H9 (cell line): ENCODE data around the gene ACR. TPM values are rescaled to one million over a fixed set of nuclear protein-coding genes. Genes with fewer than 3 reads are reported as not detected.

Source experiments
- DNase-seq: peaks from one replicate; pipeline ENCODE4 v3.0.0-alpha.2; 2017
- H2AFZ ChIP-seq: one replicate; pipeline ENCODE4 v1.6.1; 2013; ENCODE audit warnings: mild to moderate bottlenecking, low read length, control low read depth, moderate library complexity
- H2AK5ac ChIP-seq: 2 replicates; pipeline ENCODE4 v1.6.1; 2013; ENCODE audit warnings: low read length, control low read depth, mixed read lengths; ENCODE audit not compliant: insufficient read length
- H2BK120ac ChIP-seq: one replicate; pipeline ENCODE4 v1.6.1; 2013; ENCODE audit warnings: low read depth, mild to moderate bottlenecking, low read length, control low read depth, inconsistent platforms; ENCODE audit not compliant: poor library complexity, severe bottlenecking
- H2BK12ac ChIP-seq: 2 replicates; pipeline ENCODE4 v1.6.1; 2013; ENCODE audit warnings: low read length, control low read depth, mixed read lengths, low read depth; ENCODE audit not compliant: insufficient read length
- H2BK15ac ChIP-seq: 2 replicates; pipeline ENCODE4 v1.6.1; 2013; ENCODE audit warnings: low read depth, low read length, control low read depth
- H2BK20ac ChIP-seq: one replicate; pipeline ENCODE4 v1.6.1; 2013; ENCODE audit warnings: low read depth, mild to moderate bottlenecking, low read length, control low read depth, inconsistent platforms; ENCODE audit not compliant: poor library complexity, severe bottlenecking
- H2BK5ac ChIP-seq: 2 replicates; pipeline ENCODE4 v1.6.1; 2013; ENCODE audit warnings: low read length, control low read depth, mixed read lengths; ENCODE audit not compliant: insufficient read length
- H3K14ac ChIP-seq: 2 replicates; pipeline ENCODE4 v1.6.1; 2013; ENCODE audit warnings: low read length, control low read depth; ENCODE audit not compliant: insufficient read depth
- H3K18ac ChIP-seq: 2 replicates; pipeline ENCODE4 v1.6.1; 2013; ENCODE audit warnings: low read depth, mild to moderate bottlenecking, mixed read lengths, low read length, control low read depth; ENCODE audit not compliant: insufficient read length
- H3K23ac ChIP-seq: 2 replicates; pipeline ENCODE4 v1.6.1; 2013; ENCODE audit warnings: low read length, control low read depth, mixed read lengths, low read depth; ENCODE audit not compliant: insufficient read length
- H3K23me2 ChIP-seq: 2 replicates; pipeline ENCODE4 v1.6.1; 2013; ENCODE audit warnings: low read depth, mild to moderate bottlenecking, mixed read lengths, low read length, control low read depth; ENCODE audit not compliant: insufficient read length, poor library complexity, severe bottlenecking
- H3K27ac ChIP-seq: 2 replicates; pipeline ENCODE4 v1.5.1; 2013; ENCODE audit warnings: low read length, control low read depth, mixed read lengths, low read depth; ENCODE audit not compliant: insufficient read length
- H3K27me3 ChIP-seq: 2 replicates; pipeline ENCODE4 v1.6.1; 2013; ENCODE audit warnings: low read length, control low read depth, inconsistent platforms; ENCODE audit not compliant: insufficient read depth
- H3K4ac ChIP-seq: 2 replicates; pipeline ENCODE4 v1.6.1; 2013; ENCODE audit warnings: low read depth, mild to moderate bottlenecking, control low read depth, inconsistent platforms, low read length, moderate library complexity
- H3K4me1 ChIP-seq: 2 replicates; pipeline ENCODE4 v1.6.1; 2013; ENCODE audit warnings: low read length, control low read depth, inconsistent platforms; ENCODE audit not compliant: insufficient read depth
- H3K4me2 ChIP-seq: 2 replicates; pipeline ENCODE4 v1.6.1; 2013; ENCODE audit warnings: low read length, control low read depth, mixed read lengths; ENCODE audit not compliant: insufficient read length, insufficient read depth
- H3K56ac ChIP-seq: 2 replicates; pipeline ENCODE4 v1.6.1; 2013; ENCODE audit warnings: low read depth, mild to moderate bottlenecking, mixed read lengths, low read length, control low read depth; ENCODE audit not compliant: insufficient read length
- H3K79me1 ChIP-seq: 2 replicates; pipeline ENCODE4 v1.6.1; 2013; ENCODE audit warnings: low read depth, mild to moderate bottlenecking, moderate library complexity, low read length, control low read depth, inconsistent platforms; ENCODE audit not compliant: insufficient read depth, poor library complexity, severe bottlenecking
- H3K79me2 ChIP-seq: 2 replicates; pipeline ENCODE4 v1.6.1; 2013; ENCODE audit warnings: low read length, control low read depth, inconsistent platforms; ENCODE audit not compliant: insufficient read depth
- H3K9ac ChIP-seq: 2 replicates; pipeline ENCODE4 v1.6.1; 2013; ENCODE audit warnings: low read length, control low read depth, mixed read lengths; ENCODE audit not compliant: insufficient read length; ENCODE audit errors: extremely low read depth
- H3K9me3 ChIP-seq: one replicate; pipeline ENCODE4 v1.6.1; 2013; ENCODE audit warnings: low read depth, low read length, inconsistent platforms; ENCODE audit not compliant: control insufficient read depth
- H3T11ph ChIP-seq: one replicate; pipeline ENCODE4 v1.6.1; 2013; ENCODE audit warnings: mild to moderate bottlenecking, low read length, control low read depth, inconsistent platforms
- H4K20me1 ChIP-seq: one replicate; pipeline ENCODE4 v1.6.1; 2013; ENCODE audit not compliant: control insufficient read depth, insufficient read length, insufficient read depth
- H4K5ac ChIP-seq: 2 replicates; pipeline ENCODE4 v1.6.1; 2013; ENCODE audit warnings: low read depth, mild to moderate bottlenecking, mixed read lengths, low read length, control low read depth; ENCODE audit not compliant: insufficient read length
- H4K8ac ChIP-seq: replicated peaks from 2 replicates; pipeline ENCODE4 v1.6.1; 2013; ENCODE audit warnings: low read length, control low read depth, mixed read lengths, low read depth; ENCODE audit not compliant: insufficient read length
- H4K91ac ChIP-seq: 2 replicates; pipeline ENCODE4 v1.6.1; 2013; ENCODE audit warnings: low read depth, mild to moderate bottlenecking, moderate library complexity, mixed read lengths, low read length, control low read depth; ENCODE audit not compliant: insufficient read length
- H3K27ac Mint-ChIP-seq, 3 experiments: 2 replicates in 2 of 3; 3 replicates in 1 of 3; pipeline ENCODE4 v1.8.0; 2020 to 2021; ENCODE audit warnings: mixed read lengths in 3 of 3, mild to moderate bottlenecking in 1 of 3, moderate library complexity in 1 of 3
- H3K27me3 Mint-ChIP-seq: 2 replicates; pipeline ENCODE4 v1.8.0; 2021; ENCODE audit warnings: low read depth, mild to moderate bottlenecking, moderate library complexity, mixed read lengths
- H3K36me3 Mint-ChIP-seq, 3 experiments: 2 replicates in 2 of 3; 3 replicates in 1 of 3; pipeline ENCODE4 v1.8.0; 2020 to 2021; ENCODE audit warnings: low read depth in 3 of 3, mixed read lengths in 3 of 3; ENCODE audit not compliant: insufficient read depth in 1 of 3
- H3K4me1 Mint-ChIP-seq, 2 experiments: 2 replicates each; pipeline ENCODE4 v1.8.0; 2020; ENCODE audit warnings: mixed read lengths in 2 of 2
- H3K4me3 Mint-ChIP-seq, 2 experiments: 2 replicates in 1 of 2; 3 replicates in 1 of 2; pipeline ENCODE4 v1.8.0; 2020 to 2021; ENCODE audit warnings: mild to moderate bottlenecking in 2 of 2, mixed read lengths in 2 of 2, moderate library complexity in 1 of 2
- H3K9me3 Mint-ChIP-seq, 2 experiments: 2 replicates in 1 of 2; 3 replicates in 1 of 2; pipeline ENCODE4 v1.8.0; 2020; ENCODE audit warnings: mild to moderate bottlenecking in 2 of 2, mixed read lengths in 2 of 2, moderate library complexity in 1 of 2
- CTCF ChIP-seq: fragments of 200-600 bp; sonication (generic); conservative IDR thresholded peaks from 3 replicates; pipeline ENCODE4 v1.8.0; 2021; ENCODE audit warnings: antibody characterized with exemption, mild to moderate bottlenecking
- WGBS: extraction: QIAGEN DNeasy Blood & Tissue Kit; methylation state at CpG from one replicate; pipeline ENCODE4 v1.1.7; 2013; ENCODE audit warnings: missing lambda C conversion rate, low lambda C conversion rate, mixed read lengths; ENCODE audit not compliant: insufficient read length; ENCODE audit errors: extremely low coverage; 5-methylcytosine and 5-hydroxymethylcytosine counted together
- total RNA-seq: library from RNA; stranded (reverse); gene quantifications from 2 replicates; pipeline ENCODE4 v1.2.1, GENCODE V29; 2021

Gene ACR
- total RNA-seq, 1 experiment from 2014 or later, result 0.35 TPM

- Histone ChIP-seq H3K9ac (no peak overlapping the region), H4K5ac (no peak overlapping the region), H3K4ac (no peak overlapping the region), H3T11ph (no peak overlapping the region), H3K9me3 (no peaks in the 10 kb centered on the region), H3K79me2 (no peaks in the 10 kb centered on the region), H3K79me1 (no peaks in the 10 kb centered on the region), H4K20me1 (no peaks in the 10 kb centered on the region), H3K23ac (no peak overlapping the region), H3K27ac (no peak overlapping the region), H3K23me2 (peaks cover 8% of the 10 kb centered on the region), H3K18ac (no peak overlapping the region), H2BK120ac (no peak overlapping the region), H3K56ac (no peak overlapping the region), H4K8ac (no peak overlapping the region), H2AK5ac (no peak overlapping the region), H2BK12ac (no peak overlapping the region), H4K91ac (no peak overlapping the region), H2BK15ac (no peak overlapping the region), H2BK20ac (no peak overlapping the region), H3K4me1 (no peaks in the 10 kb centered on the region), H3K14ac (no peak overlapping the region), H3K27me3 (peaks cover 5% of the 10 kb centered on the region; the same call in 1 of the 2 replicates), H3K4me2 (no peak overlapping the region), H2AFZ (no peak overlapping the region), H2BK5ac (no peak overlapping the region)
- no peak overlapping the region for H3K27ac Mint-ChIP-seq
- H3K4me1 Mint-ChIP-seq, result peaks cover 6% of the 10 kb centered on the region in 2 experiments; a peak in 3 of 4 replicates
- no CpG with 5 or more reads among the region's 6 CpGs for WGBS
- no peak overlapping the region for H3K4me3 Mint-ChIP-seq
- peaks cover 45% of the 10 kb centered on the region for H3K27me3 Mint-ChIP-seq
- no peak for DNase-seq
- H3K36me3 Mint-ChIP-seq, result peaks cover 0 to 8% (median 7%) of the 10 kb centered on the region in 3 experiments; a peak in 6 of 7 replicates
- H3K9me3 Mint-ChIP-seq, result peaks cover 0 to 5% of the 10 kb centered on the region in 2 experiments; a peak in 1 of 5 replicates
- no peak for TF ChIP-seq CTCF
These were observed 44.5 kb upstream of the ACR start for GRCh38 chr22:50693462-50693861.
